Measurements from ENCODE around the gene MINDY4. TPM values are rescaled to one million over a fixed set of nuclear protein-coding genes. Genes with fewer than 3 reads are reported as not detected.

MINDY4 gene
- total and polyA plus RNA-seq, 2 of the 8 experiments (the other 6 are each of a cell fraction or from before 2014, with no cell fraction given): 1.3 to 3.6 TPM

DNA sequence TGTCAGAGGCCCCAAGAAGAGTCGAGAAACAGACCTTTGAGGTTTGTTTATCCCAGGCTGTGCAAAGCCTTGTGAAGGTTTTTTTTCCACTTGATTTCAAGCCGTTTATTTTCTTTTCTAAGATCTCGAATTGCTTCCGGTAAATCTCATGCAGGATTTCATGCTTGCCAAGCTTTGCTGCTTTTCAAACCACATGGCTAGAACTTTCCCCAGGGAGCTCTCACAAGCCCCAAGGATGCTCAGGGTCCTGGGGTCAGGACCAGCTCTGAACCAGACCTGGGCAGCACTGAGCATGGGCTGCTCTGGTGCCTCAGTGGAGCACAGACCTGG is 92.5 kb downstream of the MINDY4 start:
- Histone ChIP-seq H4K91ac (replicated peaks; ENCODE audit: insufficient read length, low read length) (no peak overlapping the region), H2BK12ac (ENCODE audit: low read depth, low read length) (no peak overlapping the region), H3K36me3 (ENCODE audit: control insufficient read depth in 2 of 4, insufficient read depth in 4 of 4, low read length in 3 of 4) (no peaks in the 10 kb centered on the region), H3K18ac (ENCODE audit: extremely low read depth, low read length) (no peak overlapping the region), H3K79me2 (ENCODE audit: control insufficient read depth in 1 of 2, insufficient read depth in 2 of 2, low read length in 2 of 2) (no peaks in the 10 kb centered on the region), H3K14ac (ENCODE audit: insufficient read length) (no peak overlapping the region), H3K4me3 (ENCODE audit: extremely low read depth in 1 of 4, insufficient read depth in 2 of 4, low read depth in 3 of 4, low read length in 4 of 4) (no peak overlapping the region), H4K5ac (ENCODE audit: insufficient read length, low read depth, low read length) (no peak overlapping the region), H3K4me2 (ENCODE audit: insufficient read depth in 1 of 2, low read depth in 2 of 2, low read length in 2 of 2) (no peak overlapping the region), H3K79me1 (ENCODE audit: low read depth, low read length) (no peaks in the 10 kb centered on the region; the same call in 1 of the 2 replicates), H2BK15ac (ENCODE audit: low read length) (no peak overlapping the region), H3K4ac (replicated peaks; ENCODE audit: insufficient read length, low read depth, low read length) (no peak overlapping the region), H4K8ac (ENCODE audit: extremely low read depth, insufficient read depth, low read length) (no peak overlapping the region), H3K23me2 (ENCODE audit: low read depth, low read length) (no peaks in the 10 kb centered on the region), H3K56ac (replicated peaks; ENCODE audit: insufficient read length, low read depth, low read length) (no peak overlapping the region), H3K27me3 (replicated peaks in 1 of 4; ENCODE audit: control insufficient read depth in 3 of 4, extremely low read depth in 1 of 4, insufficient read depth in 3 of 4, low read length in 3 of 4) (no peaks in the 10 kb centered on the region), H2AFZ (ENCODE audit: low read length) (no peak overlapping the region), H2AK5ac (ENCODE audit: low read depth, low read length) (no peak overlapping the region), H3K23ac (ENCODE audit: insufficient read length) (no peak overlapping the region), H3K9me3 (ENCODE audit: insufficient read depth in 2 of 2, low read depth in 1 of 2, low read length in 1 of 2) (no peaks in the 10 kb centered on the region), H3K27ac (ENCODE audit: low read depth, low read length) (no peak overlapping the region), H4K20me1 (replicated peaks in 1 of 2; ENCODE audit: control insufficient read depth in 1 of 2, insufficient read depth in 2 of 2, low read length in 2 of 2) (no peaks in the 10 kb centered on the region), H3K9ac (replicated peaks in 1 of 4; ENCODE audit: extremely low read depth in 1 of 4, low read depth in 3 of 4, low read length in 3 of 4) (no peak overlapping the region), H3K4me1 (replicated peaks in 1 of 4; ENCODE audit: control insufficient read depth in 3 of 4, insufficient read depth in 4 of 4, low read length in 3 of 4) (no peaks in the 10 kb centered on the region), H2BK120ac (replicated peaks; ENCODE audit: low read depth, low read length) (no peak overlapping the region), H2BK20ac (ENCODE audit: low read length) (no peak overlapping the region), H2BK5ac (ENCODE audit: low read depth, low read length) (no peak overlapping the region)
- DNase-seq (ENCODE audit: low read depth in 1 of 2, low spot score in 2 of 2): no peak
- no peak for FAIRE-seq
- ChIA-PET POLR2A (ENCODE audit: partially characterized antibody) (no interaction called here), CTCF (ENCODE audit: partially characterized antibody) (interaction anchor here (0.9 to 1.5 kb wide), 6 partner anchors 9 to 46 kb away, joined by 3 to 4 read pairs (median 3); no protein-coding TSS in a partner anchor)
- 94% methylated on average over 4 of the region's 4 CpGs; no CpG with 5 or more reads in 1 of the 2 experiments for WGBS, 2 experiments (ENCODE audit: extremely low coverage in 1 of 2, insufficient coverage in 1 of 2, insufficient read length in 1 of 2, insufficient replicate concordance in 2 of 2, low coverage in 1 of 2, low lambda C conversion rate in 2 of 2, missing lambda C conversion rate in 1 of 2)
- TF ChIP-seq GABPA (IDR thresholded peaks at IDR 0.05; ENCODE audit: borderline replicate concordance, insufficient read depth, low read length) (no peak), POU5F1 (IDR thresholded peaks at IDR 0.05; ENCODE audit: low read depth, low read length) (no peak), SIX5 (IDR thresholded peaks at IDR 0.05; ENCODE audit: low read depth, low read length) (no peak), NRF1 (IDR thresholded peaks at IDR 0.05; ENCODE audit: low read depth, low read length) (no peak), SIRT6 (IDR thresholded peaks at IDR 0.05; ENCODE audit: low read length) (no peak), SAP30 (IDR thresholded peaks at IDR 0.05; ENCODE audit: insufficient read depth, insufficient replicate concordance, low read length) (no peak), SP2 (IDR thresholded peaks at IDR 0.05; ENCODE audit: low read length) (no peak), TAF1 (IDR thresholded peaks at IDR 0.05; ENCODE audit: low read depth, low read length) (no peak), SIN3A (conservative IDR thresholded peaks at IDR 0.05 in 1 of 2, IDR thresholded peaks at IDR 0.05 in 1 of 2; ENCODE audit: low read depth in 1 of 2, low read length in 2 of 2) (no peak), EP300 (IDR thresholded peaks at IDR 0.05; ENCODE audit: borderline replicate concordance in 1 of 2, low read depth in 2 of 2, low read length in 2 of 2) (no peak), SP4 (IDR thresholded peaks at IDR 0.05; ENCODE audit: low read length) (no peak), BRCA1 (IDR thresholded peaks at IDR 0.05; ENCODE audit: low read depth, low read length) (no peak)

All from H1 (cell line).